IPS DF 6.9 (cell line): Measurements from ENCODE around the gene IFT122.

ENCODE experiments used
- DNase-seq: peaks from one replicate; pipeline ENCODE4 v3.0.0-alpha.2; 2013; ENCODE audit warnings: low read depth, low spot score
- H3K27ac ChIP-seq: one replicate; pipeline ENCODE4 v1.5.1; 2013; ENCODE audit warnings: low read length, control low read depth
- H3K27me3 ChIP-seq: 2 replicates; pipeline ENCODE4 v1.6.1; 2013; ENCODE audit warnings: mild to moderate bottlenecking, low read length; ENCODE audit not compliant: control insufficient read depth, insufficient read depth
- H3K36me3 ChIP-seq: 2 replicates; pipeline ENCODE4 v1.6.1; 2013; ENCODE audit warnings: low read length; ENCODE audit not compliant: control insufficient read depth, insufficient read depth
- H3K4me1 ChIP-seq: 2 replicates; pipeline ENCODE4 v1.6.1; 2013; ENCODE audit warnings: low read length; ENCODE audit not compliant: control insufficient read depth, insufficient read depth
- H3K4me3 ChIP-seq: 2 replicates; pipeline ENCODE4 v1.5.1; 2013; ENCODE audit warnings: mild to moderate bottlenecking, low read length
- H3K9me3 ChIP-seq: 2 replicates; pipeline ENCODE4 v1.6.1; 2013; ENCODE audit warnings: low read length, inconsistent platforms; ENCODE audit not compliant: control insufficient read depth, insufficient read depth
- WGBS: extraction: QIAGEN DNeasy Blood & Tissue Kit; methylation state at CpG from one replicate; pipeline ENCODE4 v1.1.7; 2013; ENCODE audit warnings: mixed read lengths, missing lambda C conversion rate; ENCODE audit not compliant: insufficient read length, insufficient coverage; 5-methylcytosine and 5-hydroxymethylcytosine counted together

The IFT122 gene

GRCh38 chr3:129435367-129435766 is 4.7 kb upstream of the IFT122 start:
- no peak for DNase-seq
- no peak overlapping the region for H3K27ac ChIP-seq
- H3K36me3 ChIP-seq, result peaks cover 22% of the 10 kb centered on the region; the same call in 1 of the 2 replicates
- no peaks in the 10 kb centered on the region for H3K9me3 ChIP-seq
- H3K27me3 ChIP-seq, result no peaks in the 10 kb centered on the region
- H3K4me1 ChIP-seq, result no peaks in the 10 kb centered on the region
- no peak overlapping the region for H3K4me3 ChIP-seq
- WGBS, result no CpG with 5 or more reads among the region's 1 CpG

GRCh38 chr3:129439226-129439816 is 703 bp upstream of the IFT122 start:
- H3K4me3 ChIP-seq, result peak overlapping the region; percentile 77
- H3K27ac ChIP-seq, result no peak overlapping the region
- no CpG with 5 or more reads among the region's 17 CpGs for WGBS
- peaks cover 7% of the 10 kb centered on the region; the same call in 1 of the 2 replicates for H3K36me3 ChIP-seq
- no peaks in the 10 kb centered on the region for H3K27me3 ChIP-seq
- peaks cover 2% of the 10 kb centered on the region; the same call in 1 of the 2 replicates for H3K4me1 ChIP-seq
- DNase-seq, result no peak
- H3K9me3 ChIP-seq, result no peaks in the 10 kb centered on the region

GRCh38 chr3:129440618-129441190 is 680 bp downstream of the IFT122 start:
- H3K27me3 ChIP-seq, result no peaks in the 10 kb centered on the region
- peak overlapping the region; percentile 76 for H3K4me3 ChIP-seq
- no peak overlapping the region for H3K27ac ChIP-seq
- WGBS, result no CpG with 5 or more reads among the region's 9 CpGs
- H3K36me3 ChIP-seq, result peaks cover 7% of the 10 kb centered on the region; the same call in 1 of the 2 replicates
- peaks cover 2% of the 10 kb centered on the region; the same call in 1 of the 2 replicates for H3K4me1 ChIP-seq
- H3K9me3 ChIP-seq, result no peaks in the 10 kb centered on the region
- DNase-seq, result no peak

- no CpG with 5 or more reads among the region's 9 CpGs for WGBS
Observed at GRCh38 chr3:129441215-129441614, 1.2 kb downstream of the IFT122 start.

GRCh38 chr3:129441782-129442181 is 1.8 kb downstream of the IFT122 start:
- WGBS, result no CpG with 5 or more reads among the region's 4 CpGs

More at GRCh38 chr3:129441215-129441614, 1.2 kb downstream of the IFT122 start:
- H3K9me3 ChIP-seq, result no peaks in the 10 kb centered on the region
- H3K27me3 ChIP-seq, result no peaks in the 10 kb centered on the region
- no peak for DNase-seq
- H3K27ac ChIP-seq, result no peak overlapping the region
- H3K4me1 ChIP-seq, result peaks cover 2% of the 10 kb centered on the region; the same call in 1 of the 2 replicates
- peaks cover 4% of the 10 kb centered on the region; the same call in 1 of the 2 replicates for H3K36me3 ChIP-seq
- no peak overlapping the region for H3K4me3 ChIP-seq

GRCh38 chr3:129442486-129442885 is 2.5 kb downstream of the IFT122 start:
- Histone ChIP-seq H3K4me1 (peaks cover 3% of the 10 kb centered on the region; the same call in 1 of the 2 replicates), H3K4me3 (no peak overlapping the region), H3K9me3 (no peaks in the 10 kb centered on the region), H3K27me3 (no peaks in the 10 kb centered on the region), H3K36me3 (peaks cover 2% of the 10 kb centered on the region; the same call in 1 of the 2 replicates), H3K27ac (no peak overlapping the region)
- no peak for DNase-seq
- no CpG with 5 or more reads among the region's 2 CpGs for WGBS

More at GRCh38 chr3:129441782-129442181, 1.8 kb downstream of the IFT122 start:
- H3K36me3 ChIP-seq, result peaks cover 2% of the 10 kb centered on the region; the same call in 1 of the 2 replicates
- no peaks in the 10 kb centered on the region for H3K9me3 ChIP-seq
- DNase-seq, result no peak
- H3K4me3 ChIP-seq, result no peak overlapping the region
- H3K27ac ChIP-seq, result no peak overlapping the region
- peaks cover 2% of the 10 kb centered on the region; the same call in 1 of the 2 replicates for H3K4me1 ChIP-seq
- no peaks in the 10 kb centered on the region for H3K27me3 ChIP-seq

GRCh38 chr3:129442947-129443346 is 2.9 kb downstream of the IFT122 start:
- no peak overlapping the region for H3K27ac ChIP-seq
- no peaks in the 10 kb centered on the region for H3K36me3 ChIP-seq
- peaks cover 3% of the 10 kb centered on the region; the same call in 1 of the 2 replicates for H3K4me1 ChIP-seq
- no peak overlapping the region for H3K4me3 ChIP-seq
- no peak for DNase-seq
- H3K27me3 ChIP-seq, result no peaks in the 10 kb centered on the region
- no peaks in the 10 kb centered on the region for H3K9me3 ChIP-seq

- Histone ChIP-seq H3K4me1 (peaks cover 5% of the 10 kb centered on the region; the same call in 1 of the 2 replicates), H3K4me3 (no peak overlapping the region), H3K36me3 (no peaks in the 10 kb centered on the region), H3K27ac (no peak overlapping the region), H3K9me3 (no peaks in the 10 kb centered on the region), H3K27me3 (no peaks in the 10 kb centered on the region)
- no CpG with 5 or more reads among the region's 3 CpGs for WGBS
- DNase-seq, result no peak
Observed at GRCh38 chr3:129445471-129445870, 5.4 kb downstream of the IFT122 start.

GRCh38 chr3:129446926-129447325 is 6.9 kb downstream of the IFT122 start:
- no CpG with 5 or more reads among the region's 1 CpG for WGBS
- no peaks in the 10 kb centered on the region for H3K9me3 ChIP-seq
- no peak overlapping the region for H3K4me3 ChIP-seq
- DNase-seq, result no peak
- H3K36me3 ChIP-seq, result no peaks in the 10 kb centered on the region
- H3K27me3 ChIP-seq, result no peaks in the 10 kb centered on the region
- no peak overlapping the region for H3K27ac ChIP-seq
- peaks cover 3% of the 10 kb centered on the region; the same call in 1 of the 2 replicates for H3K4me1 ChIP-seq

- Histone ChIP-seq H3K4me3 (no peak overlapping the region), H3K27me3 (no peaks in the 10 kb centered on the region), H3K4me1 (peaks cover 3% of the 10 kb centered on the region; the same call in 1 of the 2 replicates), H3K27ac (no peak overlapping the region), H3K9me3 (no peaks in the 10 kb centered on the region), H3K36me3 (no peaks in the 10 kb centered on the region; the same call in 1 of the 2 replicates)
- no CpG with 5 or more reads among the region's 18 CpGs for WGBS
- DNase-seq, result no peak
Observed at GRCh38 chr3:129448186-129448895, 8.3 kb downstream of the IFT122 start.
